MM.1S (cell line): Measurements from ENCODE around the gene ACTR3C.

Source experiments
- DNase-seq: peaks from one replicate; pipeline ENCODE4 v3.0.0-alpha.2; 2015
- H2AFZ ChIP-seq: fragments of 300-600 bp; sonication (generic); 2 replicates; pipeline ENCODE4 v1.6.0; 2016; ENCODE audit warnings: antibody characterized with exemption, low read length
- H3F3A ChIP-seq: fragments of 300-600 bp; sonication (generic); 2 replicates; pipeline ENCODE4 v1.6.1; 2016; ENCODE audit warnings: mild to moderate bottlenecking, antibody characterized with exemption, low read length, moderate library complexity, mixed read lengths; ENCODE audit not compliant: insufficient read depth
- H3K27ac ChIP-seq: fragments of 300-600 bp; sonication (generic); 2 replicates; pipeline ENCODE4 v1.5.1; 2016; ENCODE audit warnings: mild to moderate bottlenecking, low read length
- H3K27me3 ChIP-seq: fragments of 300-600 bp; sonication (generic); replicated peaks from 2 replicates; pipeline ENCODE4 v1.6.0; 2016; ENCODE audit warnings: low read length; ENCODE audit not compliant: insufficient read depth
- H3K36me3 ChIP-seq: fragments of 300-600 bp; sonication (generic); replicated peaks from 2 replicates; pipeline ENCODE4 v1.6.1; 2016; ENCODE audit warnings: mild to moderate bottlenecking, low read length, mixed read lengths; ENCODE audit not compliant: insufficient read depth
- H3K4me1 ChIP-seq: fragments of 300-600 bp; sonication (generic); 2 replicates; pipeline ENCODE4 v1.6.1; 2016; ENCODE audit warnings: low read length, mixed read lengths
- H3K4me2 ChIP-seq: fragments of 300-600 bp; sonication (generic); 2 replicates; pipeline ENCODE4 v1.6.0; 2016; ENCODE audit warnings: low read depth, low read length
- H3K4me3 ChIP-seq: fragments of 300-600 bp; sonication (generic); 2 replicates; pipeline ENCODE4 v1.5.1; 2016; ENCODE audit warnings: low read length, mixed read lengths
- H3K79me2 ChIP-seq: fragments of 300-600 bp; sonication (generic); 2 replicates; pipeline ENCODE4 v1.6.1; 2016; ENCODE audit warnings: mixed run types, low read length, mixed read lengths
- H3K9ac ChIP-seq: fragments of 300-600 bp; sonication (generic); 2 replicates; pipeline ENCODE4 v1.6.1; 2016; ENCODE audit warnings: low read length, mixed read lengths
- H3K9me2 ChIP-seq: fragments of 300-600 bp; sonication (generic); replicated peaks from 2 replicates; pipeline ENCODE4 v1.6.1; 2016; ENCODE audit warnings: mild to moderate bottlenecking, low read length, mixed read lengths; ENCODE audit not compliant: insufficient read depth
- H3K9me3 ChIP-seq: fragments of 300-600 bp; sonication (generic); replicated peaks from 2 replicates; pipeline ENCODE4 v1.6.1; 2016; ENCODE audit warnings: mild to moderate bottlenecking, low read length, mixed read lengths; ENCODE audit not compliant: insufficient read depth
- H4K20me1 ChIP-seq: fragments of 300-600 bp; sonication (generic); 2 replicates; pipeline ENCODE4 v1.6.1; 2016; ENCODE audit warnings: mild to moderate bottlenecking, low read length, moderate library complexity, mixed read lengths; ENCODE audit not compliant: insufficient read depth
- EZH2 ChIP-seq: fragments of 300-600 bp; sonication (generic); optimal IDR thresholded peaks from 2 replicates; pipeline ENCODE3; 2017; ENCODE audit warnings: low read depth, mild to moderate bottlenecking, antibody characterized with exemption, low read length, mixed read lengths
- EZH2phosphoT487 ChIP-seq: fragments of 300-600 bp; sonication (generic); IDR thresholded peaks from 2 replicates; pipeline ENCODE4 v1.6.1; 2018; ENCODE audit warnings: antibody characterized with exemption, low read length
- TF ChIP-seq, protein P1 (sequence below): fragments of 300-600 bp; sonication (generic); IDR thresholded peaks from 2 replicates; pipeline ENCODE4 v1.5.1; 2016; ENCODE audit warnings: antibody characterized with exemption, low read length, mixed read lengths

Gene ACTR3C

DNA sequence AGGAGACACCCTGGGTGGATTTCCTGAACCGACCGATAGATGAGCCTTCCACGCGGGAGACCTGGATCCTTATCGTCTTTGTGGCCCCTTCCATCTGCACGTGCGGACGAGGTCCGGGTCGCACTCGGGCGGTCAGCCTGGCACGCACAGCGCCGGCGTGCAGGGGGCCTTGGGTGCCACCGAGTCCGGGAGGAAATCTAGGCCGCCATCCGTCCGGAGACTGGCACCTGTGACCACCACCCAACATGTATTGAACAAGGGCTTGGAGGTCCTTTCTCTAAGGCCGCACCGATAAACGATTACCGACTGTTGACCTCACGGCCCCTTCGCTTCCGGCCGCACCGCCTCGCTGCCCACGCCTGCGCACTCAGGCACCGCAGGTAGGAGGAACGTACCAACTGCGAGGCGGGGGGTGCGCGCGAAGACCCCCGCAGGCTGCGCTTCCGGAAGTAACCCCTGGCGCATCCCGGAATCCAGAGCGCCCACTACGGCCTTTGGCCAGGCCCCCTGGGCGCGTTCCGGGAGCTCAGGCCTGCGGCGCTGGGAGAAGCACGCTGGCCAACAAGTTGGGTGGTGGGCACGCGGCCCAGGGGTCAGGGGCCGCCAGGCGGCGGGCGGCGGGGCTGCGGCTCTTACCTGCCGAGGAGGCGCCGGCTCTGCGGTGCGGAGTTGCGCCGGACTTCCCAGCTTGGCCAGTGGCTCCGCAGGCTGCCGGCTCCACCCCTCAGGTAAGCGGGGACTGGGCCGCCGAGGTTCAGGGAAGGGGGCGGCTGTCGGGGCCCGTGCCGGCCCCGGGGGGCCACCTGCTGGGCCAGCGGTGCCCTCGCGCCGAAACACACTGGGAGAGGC lies at the start of gene ACTR3C, which contains the start of gene LRRC61:
Gene ACTR3C (minus strand): TSS at position 713 of the 849 bp plus-strand sequence. CDS start 28,249 bp downstream, outside the sequence.
Gene LRRC61 (plus strand): TSS at position 523 of the 849 bp plus-strand sequence. CDS start 13,507 bp downstream, outside the sequence.
- no peaks in the 10 kb centered on the region for H3K9me3 ChIP-seq
- H3K4me2 ChIP-seq: peak within 1 kb of the TSS; percentile 80
- H3K9ac ChIP-seq: peak within 1 kb of the TSS; percentile 88
- H3K4me1 ChIP-seq: peaks cover 30% of the 10 kb centered on the region
- no peaks in the 10 kb centered on the region for H3K27me3 ChIP-seq
- H3K36me3 ChIP-seq: no peaks in the 10 kb centered on the region
- H3K27ac ChIP-seq: peak within 1 kb of the TSS; percentile 57; the same call in 1 of the 2 replicates
- peak within 1 kb of the TSS; percentile 64 for H2AFZ ChIP-seq
- H3K79me2 ChIP-seq: peaks cover 43% of the 10 kb centered on the region
- no peaks in the 10 kb centered on the region for H4K20me1 ChIP-seq
- H3K9me2 ChIP-seq: no peaks in the 10 kb centered on the region
- DNase-seq: peak; percentile 86
- TF ChIP-seq EZH2phosphoT487 (no peak), EZH2 (no peak)
- TF ChIP-seq, protein P1, sequence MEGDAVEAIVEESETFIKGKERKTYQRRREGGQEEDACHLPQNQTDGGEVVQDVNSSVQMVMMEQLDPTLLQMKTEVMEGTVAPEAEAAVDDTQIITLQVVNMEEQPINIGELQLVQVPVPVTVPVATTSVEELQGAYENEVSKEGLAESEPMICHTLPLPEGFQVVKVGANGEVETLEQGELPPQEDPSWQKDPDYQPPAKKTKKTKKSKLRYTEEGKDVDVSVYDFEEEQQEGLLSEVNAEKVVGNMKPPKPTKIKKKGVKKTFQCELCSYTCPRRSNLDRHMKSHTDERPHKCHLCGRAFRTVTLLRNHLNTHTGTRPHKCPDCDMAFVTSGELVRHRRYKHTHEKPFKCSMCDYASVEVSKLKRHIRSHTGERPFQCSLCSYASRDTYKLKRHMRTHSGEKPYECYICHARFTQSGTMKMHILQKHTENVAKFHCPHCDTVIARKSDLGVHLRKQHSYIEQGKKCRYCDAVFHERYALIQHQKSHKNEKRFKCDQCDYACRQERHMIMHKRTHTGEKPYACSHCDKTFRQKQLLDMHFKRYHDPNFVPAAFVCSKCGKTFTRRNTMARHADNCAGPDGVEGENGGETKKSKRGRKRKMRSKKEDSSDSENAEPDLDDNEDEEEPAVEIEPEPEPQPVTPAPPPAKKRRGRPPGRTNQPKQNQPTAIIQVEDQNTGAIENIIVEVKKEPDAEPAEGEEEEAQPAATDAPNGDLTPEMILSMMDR: peak; percentile 46
- H3F3A ChIP-seq: peaks cover 14% of the 10 kb centered on the region
- peak within 1 kb of the TSS; percentile 78 for H3K4me3 ChIP-seq

DNA sequence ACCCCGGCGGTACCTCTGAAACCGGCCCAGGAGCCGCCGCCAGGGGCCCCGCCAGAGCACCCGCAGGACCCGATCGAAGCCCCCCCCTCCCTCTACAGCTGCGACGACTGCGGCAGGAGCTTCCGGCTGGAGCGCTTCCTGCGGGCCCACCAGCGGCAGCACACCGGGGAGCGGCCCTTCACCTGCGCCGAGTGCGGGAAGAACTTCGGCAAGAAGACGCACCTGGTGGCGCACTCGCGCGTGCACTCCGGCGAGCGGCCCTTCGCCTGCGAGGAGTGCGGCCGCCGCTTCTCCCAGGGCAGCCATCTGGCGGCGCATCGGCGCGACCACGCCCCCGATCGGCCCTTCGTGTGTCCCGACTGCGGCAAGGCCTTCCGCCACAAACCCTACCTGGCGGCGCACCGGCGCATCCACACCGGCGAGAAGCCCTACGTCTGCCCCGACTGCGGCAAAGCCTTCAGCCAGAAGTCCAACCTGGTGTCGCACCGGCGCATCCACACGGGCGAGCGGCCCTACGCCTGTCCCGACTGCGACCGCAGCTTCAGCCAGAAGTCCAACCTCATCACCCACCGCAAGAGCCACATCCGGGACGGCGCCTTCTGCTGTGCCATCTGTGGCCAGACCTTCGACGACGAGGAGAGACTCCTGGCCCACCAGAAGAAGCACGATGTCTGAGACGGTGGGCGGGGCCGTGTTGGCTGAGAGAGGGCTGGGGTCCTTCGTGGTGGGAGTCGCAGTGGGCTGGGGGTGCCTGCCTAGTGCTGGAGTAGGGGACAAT lies 49.1 kb upstream of the ACTR3C start:
- no peak for DNase-seq
- TF ChIP-seq, protein P1: no peak
- TF ChIP-seq EZH2 (no peak), EZH2phosphoT487 (no peak)
- Histone ChIP-seq H3K27ac (peak overlapping the region; percentile 89; the same call in 1 of the 2 replicates), H2AFZ (no peak overlapping the region), H3K4me3 (no peak overlapping the region), H3K9me3 (no peaks in the 10 kb centered on the region), H3K9ac (peak overlapping the region; percentile 26), H4K20me1 (no peaks in the 10 kb centered on the region), H3K4me2 (peak overlapping the region; percentile 49), H3K4me1 (peaks cover 77% of the 10 kb centered on the region), H3K9me2 (no peaks in the 10 kb centered on the region), H3K79me2 (peaks cover 70% of the 10 kb centered on the region), H3K27me3 (no peaks in the 10 kb centered on the region), H3F3A (peaks cover 87% of the 10 kb centered on the region), H3K36me3 (0 out of 2 replicates have a peak, but pooled peaks cover 7% of the 10 kb centered on the region)

GRCh38 chr7:150371996-150372270 lies 48.6 kb upstream of the ACTR3C start:
- Histone ChIP-seq H3K4me3 (no peak overlapping the region), H3K79me2 (peaks cover 66% of the 10 kb centered on the region), H3K36me3 (0 out of 2 replicates have a peak, but pooled peaks cover 7% of the 10 kb centered on the region), H3K27me3 (no peaks in the 10 kb centered on the region), H4K20me1 (no peaks in the 10 kb centered on the region), H3K9me2 (no peaks in the 10 kb centered on the region), H3K4me1 (peaks cover 77% of the 10 kb centered on the region), H3K9me3 (no peaks in the 10 kb centered on the region), H3K4me2 (no peak overlapping the region), H3K9ac (no peak overlapping the region), H3K27ac (no peak overlapping the region), H3F3A (peaks cover 86% of the 10 kb centered on the region), H2AFZ (no peak overlapping the region)
- TF ChIP-seq, protein P1: no peak
- no peak for TF ChIP-seq EZH2phosphoT487
- no peak for TF ChIP-seq EZH2
- DNase-seq: no peak
